ENCODE data around the gene LRRC56. TPM values are rescaled to one million over a fixed set of nuclear protein-coding genes. Genes with fewer than 3 reads are reported as not detected.
"Not testable (repeated sequence)": the region's sequence is repeated elsewhere in the genome, so short reads cannot be mapped to it uniquely, and the experiment has no call there.

Gene LRRC56
- total RNA-seq, 1 experiment from 2014 or later: 0.57 TPM

DNA sequence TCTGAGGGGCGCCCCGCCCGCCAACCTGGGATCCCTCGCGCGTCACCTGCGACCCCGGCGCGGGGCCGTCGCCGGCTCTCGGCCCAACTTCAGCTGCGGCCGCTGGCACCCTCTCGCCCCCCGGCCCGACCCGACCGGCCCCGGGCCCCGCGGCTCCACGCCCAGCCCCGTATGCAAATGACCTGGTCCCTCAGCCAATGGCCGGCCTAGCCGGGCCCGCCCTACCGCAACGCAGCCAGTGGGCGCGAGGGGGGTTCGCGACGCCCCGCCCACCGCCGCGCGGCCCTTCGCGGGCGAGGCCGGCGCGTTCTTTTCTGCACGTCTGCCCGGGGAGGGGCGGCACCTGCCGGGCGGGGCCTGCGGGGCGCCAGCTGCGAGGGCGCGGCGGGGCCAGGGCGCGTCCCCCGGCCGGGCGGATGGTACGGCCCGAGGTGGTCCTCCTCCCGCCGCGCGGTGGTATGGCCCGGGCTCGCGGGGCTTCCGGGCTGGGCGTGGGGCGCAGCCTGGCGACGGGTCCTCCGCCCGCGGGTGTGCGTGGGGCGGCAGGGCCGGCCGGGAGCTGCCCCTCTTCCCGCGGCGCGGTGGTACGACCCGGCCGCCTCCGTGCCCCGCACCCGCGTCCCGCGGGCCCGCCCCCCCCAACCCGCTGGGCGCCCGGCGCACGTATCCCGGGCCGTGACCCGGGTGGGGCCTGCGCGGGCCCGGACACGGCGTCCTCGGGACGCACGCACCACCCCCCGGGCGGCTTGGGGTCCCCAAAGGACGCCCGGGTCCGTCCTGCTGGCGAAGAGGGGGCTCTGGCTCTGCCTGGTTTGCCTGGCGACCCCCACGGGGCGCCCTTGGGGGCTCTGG lies 31.2 kb downstream of the LRRC56 start:
- DNase-seq (ENCODE audit: extremely low read depth, low read depth): peak; percentile 86

DNA sequence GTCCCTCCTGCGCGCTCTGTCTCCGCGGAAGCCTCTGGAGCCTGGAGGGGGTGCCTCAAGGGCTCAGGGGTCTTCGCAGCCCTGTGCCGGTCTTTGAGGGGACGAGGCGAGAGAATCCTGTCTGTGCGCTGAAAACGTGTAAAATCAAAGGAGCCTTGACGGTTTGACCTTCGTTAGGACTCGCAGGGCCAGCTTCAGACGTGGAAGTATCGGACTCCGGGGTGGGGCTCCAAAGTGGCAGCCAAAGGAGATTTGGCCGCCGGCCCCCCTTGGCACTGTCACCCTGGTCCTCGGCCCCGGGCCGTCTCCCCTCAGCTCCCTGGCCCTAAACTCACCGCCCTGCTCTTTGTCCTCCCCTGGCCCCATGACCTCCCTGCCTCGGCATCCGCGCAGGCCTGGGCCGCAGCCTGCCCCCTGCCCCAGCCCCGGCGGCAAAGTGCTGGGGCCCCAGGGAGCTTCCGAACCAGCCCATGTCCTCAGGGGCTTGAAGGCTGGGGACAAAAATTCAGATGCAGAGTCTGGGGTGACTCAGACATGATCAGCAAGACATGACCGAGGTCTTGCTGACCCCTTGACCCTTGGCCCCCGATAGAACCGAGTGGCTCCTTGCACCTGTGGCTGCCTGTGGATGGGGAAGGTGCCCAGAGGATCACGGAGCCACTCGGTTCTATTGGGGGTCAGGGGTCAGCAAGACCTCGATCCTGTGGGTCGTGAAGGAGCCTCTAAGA lies 32.0 kb downstream of the LRRC56 start:
- no peak for DNase-seq (ENCODE audit: extremely low read depth, low read depth)

DNA sequence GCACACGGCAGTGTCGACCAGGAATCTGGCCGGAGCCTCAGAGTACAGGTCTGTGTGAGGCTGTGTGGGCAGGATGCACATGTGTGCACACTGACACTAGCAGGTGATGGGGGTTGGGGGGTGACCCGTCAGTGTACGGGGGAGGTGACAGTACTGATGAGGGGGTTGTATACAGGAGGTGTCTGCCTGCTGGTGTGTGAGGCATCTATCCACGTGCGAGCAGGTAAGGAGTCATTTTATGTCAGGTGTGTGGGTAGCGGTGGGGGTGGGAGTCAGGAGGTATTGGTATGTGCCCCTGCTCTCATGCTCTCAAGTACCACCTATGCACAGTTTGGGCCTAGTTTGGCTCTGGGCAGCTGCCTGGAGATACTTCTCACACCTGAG lies 34.5 kb downstream of the LRRC56 start:
- no peak for DNase-seq (ENCODE audit: extremely low read depth, low read depth)

DNA sequence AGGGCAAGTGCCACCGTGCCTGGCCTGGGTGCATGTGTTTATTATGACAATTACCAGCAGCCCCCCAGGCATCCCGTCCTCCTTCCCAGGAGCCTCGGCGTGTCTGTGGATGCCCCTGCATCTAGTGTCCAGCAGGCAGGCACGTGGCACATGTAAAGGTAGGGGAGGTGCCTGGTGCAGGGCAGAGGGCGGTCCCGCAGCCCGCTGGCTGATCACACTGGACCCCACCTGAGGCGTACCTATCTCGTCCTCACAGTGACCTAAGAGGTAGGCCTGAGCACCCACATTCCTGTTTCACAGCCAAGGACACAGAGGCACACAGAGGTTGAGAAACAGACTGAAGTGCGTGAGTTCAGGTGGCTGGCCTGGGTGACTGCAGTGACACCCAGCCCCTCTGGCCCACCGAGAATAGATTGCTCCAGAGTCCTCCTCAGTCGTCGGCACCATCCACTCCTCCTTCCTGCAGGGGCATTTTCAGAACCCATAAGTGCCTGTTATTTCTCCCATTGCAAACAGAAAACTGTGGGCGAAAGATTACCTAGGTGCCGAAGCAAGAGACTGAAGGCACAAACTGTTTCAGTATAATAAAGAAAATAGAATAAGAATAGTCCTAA lies 35.9 kb downstream of the LRRC56 start:
- no peak for DNase-seq (ENCODE audit: extremely low read depth, low read depth)

GRCh38 chr11:574031-574570 lies 36.8 kb downstream of the LRRC56 start:
- not testable (repeated sequence) for DNase-seq (ENCODE audit: extremely low read depth, low read depth)

DNA sequence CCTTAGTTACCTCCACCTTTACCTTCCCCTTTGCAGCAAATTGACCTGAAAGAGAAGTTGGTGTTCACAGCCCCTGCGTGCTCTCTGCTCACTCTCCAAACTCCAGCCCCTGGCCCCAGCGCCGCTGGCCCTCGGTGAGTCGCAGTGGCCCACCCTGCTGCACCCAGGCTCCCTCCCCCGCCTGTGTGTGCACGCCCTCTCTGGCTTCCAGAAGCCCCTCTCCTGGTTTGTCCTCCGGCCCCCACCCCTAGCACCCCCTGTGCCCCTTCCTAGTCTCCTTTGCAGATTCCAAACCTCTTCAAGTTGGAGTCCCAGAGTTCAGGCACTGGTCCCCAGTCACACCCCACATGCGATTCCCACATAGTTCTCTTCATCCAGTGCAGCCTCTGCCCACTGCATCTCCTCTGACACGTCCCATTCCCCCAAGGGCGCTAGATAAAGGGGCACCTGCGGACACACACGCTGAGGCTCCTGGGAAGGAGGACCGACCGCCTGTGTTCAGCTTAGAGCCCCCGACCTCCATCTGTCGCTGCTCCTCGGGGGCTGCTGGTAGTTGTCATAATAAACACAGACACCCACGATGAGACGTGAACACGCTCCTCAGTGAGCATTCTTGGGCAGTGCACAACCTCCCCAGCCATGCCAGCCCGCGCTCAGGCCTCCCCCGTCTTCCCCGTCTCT lies 37.4 kb downstream of the LRRC56 start:
- no peak for DNase-seq (ENCODE audit: extremely low read depth, low read depth)

DNA sequence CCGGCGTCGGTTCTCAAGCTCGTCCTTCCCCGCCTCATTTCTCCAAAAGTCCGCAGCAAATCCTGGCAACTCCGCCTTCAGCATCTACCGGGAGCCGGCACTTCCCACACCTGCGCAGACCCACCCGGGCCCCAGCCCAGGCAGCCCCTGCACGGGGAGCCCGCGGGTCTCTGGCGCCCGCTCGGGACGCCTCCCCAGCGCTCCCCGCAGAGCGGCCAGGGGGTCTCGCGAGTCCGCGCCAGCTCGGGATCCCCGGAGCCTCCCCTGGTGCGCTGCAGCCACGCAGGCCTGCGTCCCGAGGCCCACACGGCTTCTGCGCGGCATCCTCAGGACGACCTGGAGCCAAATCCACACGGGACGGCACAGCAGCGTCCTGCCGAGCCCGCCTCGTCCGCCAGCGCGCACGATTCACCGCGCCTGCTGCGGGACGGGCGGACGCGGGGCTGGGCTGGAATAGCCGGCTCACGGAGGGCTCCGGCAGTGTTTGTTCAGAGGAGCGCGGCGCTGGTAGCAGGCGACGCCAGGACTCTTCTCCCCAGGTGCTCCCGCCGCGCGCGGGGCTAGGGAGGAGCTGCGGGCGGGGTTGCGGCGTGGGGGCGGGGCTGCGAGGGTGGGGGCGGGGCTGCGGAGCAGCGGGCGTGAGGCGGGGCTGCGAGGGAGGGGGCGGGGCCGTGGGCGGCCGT lies 38.1 kb downstream of the LRRC56 start:
- no peak for DNase-seq (ENCODE audit: extremely low read depth, low read depth)

GRCh38 chr11:575996-576768 lies 38.9 kb downstream of the LRRC56 start, which contains the start of gene PHRF1:
Gene PHRF1 (plus strand): TSS chr11:576470. CDS start chr11:581513, 5,043 bp downstream.
- DNase-seq (ENCODE audit: extremely low read depth, low read depth): peak; percentile 84

- DNase-seq (ENCODE audit: extremely low read depth, low read depth): no peak
Measured at GRCh38 chr11:576811-577610, 39.7 kb downstream of the LRRC56 start.

GRCh38 chr11:577611-577894 lies 40.2 kb downstream of the LRRC56 start:
- no peak for DNase-seq (ENCODE audit: extremely low read depth, low read depth)

DNA sequence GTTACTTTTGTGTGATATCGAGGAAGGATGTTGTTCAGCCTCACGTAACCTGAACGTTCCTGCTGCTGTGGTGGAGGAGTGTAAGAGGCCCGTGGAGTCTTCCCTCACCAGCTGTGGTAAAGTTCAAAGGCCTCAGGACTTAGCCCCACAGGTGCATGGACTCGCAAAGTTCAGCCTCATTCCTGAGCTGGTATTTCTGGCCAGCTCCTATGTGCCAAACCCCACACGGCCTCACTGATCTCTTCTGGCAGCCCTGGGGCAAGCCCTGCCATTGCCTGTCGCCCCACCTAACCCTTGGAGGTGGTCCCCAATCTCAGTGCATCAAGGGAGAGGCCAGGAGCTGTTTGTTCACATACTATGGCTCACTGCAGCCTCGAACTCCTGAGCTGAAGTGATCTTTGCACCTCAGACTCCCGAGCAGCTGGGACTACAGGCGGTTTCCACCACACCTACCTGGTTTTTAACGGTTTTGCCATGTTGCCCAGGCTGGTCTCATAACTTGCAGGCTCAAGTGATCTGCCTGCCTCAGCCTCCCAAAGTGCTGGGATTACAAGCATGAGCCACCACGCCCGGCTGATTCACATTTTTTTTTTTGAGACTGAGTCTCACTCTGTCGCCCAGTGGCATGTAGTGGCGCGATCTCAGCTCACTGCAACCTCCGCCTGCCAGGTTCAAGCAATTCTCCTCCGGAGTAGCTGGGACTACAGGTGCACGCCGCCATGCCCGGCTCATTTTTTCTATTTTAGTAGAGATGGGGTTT lies 41.1 kb downstream of the LRRC56 start:
- no peak for DNase-seq (ENCODE audit: extremely low read depth, low read depth)

DNA sequence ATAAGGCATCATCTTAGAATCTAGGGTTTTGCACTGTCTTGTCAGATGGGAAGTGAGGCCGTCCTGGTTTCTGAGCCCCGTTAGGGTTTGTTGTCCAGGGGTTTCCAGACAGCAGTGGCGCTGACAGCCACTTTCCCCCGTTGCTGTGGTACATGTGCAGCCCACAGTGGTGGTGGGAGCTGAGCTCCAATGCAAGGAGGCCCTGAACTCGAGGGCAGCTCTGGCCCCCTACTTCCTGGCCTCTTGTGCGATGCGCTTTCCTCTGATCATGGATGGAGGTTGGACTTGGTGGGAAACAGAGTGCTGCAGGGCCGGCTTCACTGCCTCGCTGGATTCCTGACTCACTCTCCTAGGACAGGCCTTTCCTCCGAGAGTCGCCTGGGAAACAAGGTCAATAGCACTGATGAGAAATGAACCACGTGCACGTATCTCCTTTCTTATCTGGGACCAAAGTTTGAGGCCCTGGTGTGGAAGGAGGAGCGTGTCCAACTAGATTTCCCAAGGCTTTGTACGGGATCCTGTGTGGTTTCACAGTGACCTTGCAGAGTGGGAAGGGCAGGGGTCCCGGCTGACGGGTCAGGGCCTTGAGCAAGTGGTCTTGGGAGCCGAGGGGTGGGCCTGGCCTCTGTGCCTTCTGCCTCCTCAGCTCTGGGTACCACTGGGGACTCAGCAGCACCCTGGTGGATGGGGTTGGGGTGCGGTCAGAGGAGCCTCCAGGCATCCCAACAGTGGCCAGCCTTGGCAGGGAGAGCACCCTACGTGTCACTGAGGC lies 42.7 kb downstream of the LRRC56 start:
- DNase-seq (ENCODE audit: extremely low read depth, low read depth): no peak

DNA sequence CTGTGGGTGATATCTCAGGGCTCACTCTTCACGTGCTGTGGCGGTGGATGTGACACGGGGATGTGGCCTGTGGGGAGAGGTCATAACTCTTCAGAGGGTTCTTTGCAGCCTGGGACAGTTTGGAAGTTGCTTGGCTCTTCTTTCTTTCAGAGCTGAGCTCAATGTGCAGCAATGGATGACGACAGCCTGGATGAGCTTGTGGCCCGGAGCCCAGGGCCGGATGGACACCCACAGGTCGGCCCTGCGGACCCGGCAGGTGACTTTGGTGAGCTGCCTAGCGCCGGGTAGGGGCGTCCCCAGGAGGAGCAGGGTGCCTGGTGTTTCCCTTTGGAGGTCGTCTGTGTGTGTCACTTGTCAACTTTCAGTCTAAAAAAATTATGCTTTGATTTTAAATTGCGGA lies 44.0 kb downstream of the LRRC56 start:
- no peak for DNase-seq (ENCODE audit: extremely low read depth, low read depth)

DNA sequence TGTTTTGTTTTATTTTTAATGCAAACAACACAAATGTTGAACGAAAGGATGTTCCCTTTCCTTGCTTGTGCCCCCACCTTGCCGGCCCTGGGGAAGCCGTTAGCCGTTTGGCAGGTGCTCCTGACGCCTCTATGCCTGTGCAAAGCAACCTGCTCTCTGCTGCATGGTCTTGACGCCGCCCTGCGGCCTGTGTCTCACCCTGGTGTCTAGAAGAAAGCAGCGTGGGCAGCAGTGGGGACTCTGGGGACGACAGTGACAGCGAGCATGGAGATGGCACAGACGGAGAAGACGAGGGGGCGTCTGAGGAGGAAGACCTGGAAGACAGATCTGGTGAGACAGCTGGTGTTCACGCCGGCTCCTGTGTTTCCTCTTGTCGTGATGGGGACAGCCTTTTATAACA lies 44.4 kb downstream of the LRRC56 start:
- DNase-seq (ENCODE audit: extremely low read depth, low read depth): no peak

- DNase-seq (ENCODE audit: extremely low read depth, low read depth): no peak
Measured at GRCh38 chr11:584287-584686, 47.0 kb downstream of the LRRC56 start.

DNA sequence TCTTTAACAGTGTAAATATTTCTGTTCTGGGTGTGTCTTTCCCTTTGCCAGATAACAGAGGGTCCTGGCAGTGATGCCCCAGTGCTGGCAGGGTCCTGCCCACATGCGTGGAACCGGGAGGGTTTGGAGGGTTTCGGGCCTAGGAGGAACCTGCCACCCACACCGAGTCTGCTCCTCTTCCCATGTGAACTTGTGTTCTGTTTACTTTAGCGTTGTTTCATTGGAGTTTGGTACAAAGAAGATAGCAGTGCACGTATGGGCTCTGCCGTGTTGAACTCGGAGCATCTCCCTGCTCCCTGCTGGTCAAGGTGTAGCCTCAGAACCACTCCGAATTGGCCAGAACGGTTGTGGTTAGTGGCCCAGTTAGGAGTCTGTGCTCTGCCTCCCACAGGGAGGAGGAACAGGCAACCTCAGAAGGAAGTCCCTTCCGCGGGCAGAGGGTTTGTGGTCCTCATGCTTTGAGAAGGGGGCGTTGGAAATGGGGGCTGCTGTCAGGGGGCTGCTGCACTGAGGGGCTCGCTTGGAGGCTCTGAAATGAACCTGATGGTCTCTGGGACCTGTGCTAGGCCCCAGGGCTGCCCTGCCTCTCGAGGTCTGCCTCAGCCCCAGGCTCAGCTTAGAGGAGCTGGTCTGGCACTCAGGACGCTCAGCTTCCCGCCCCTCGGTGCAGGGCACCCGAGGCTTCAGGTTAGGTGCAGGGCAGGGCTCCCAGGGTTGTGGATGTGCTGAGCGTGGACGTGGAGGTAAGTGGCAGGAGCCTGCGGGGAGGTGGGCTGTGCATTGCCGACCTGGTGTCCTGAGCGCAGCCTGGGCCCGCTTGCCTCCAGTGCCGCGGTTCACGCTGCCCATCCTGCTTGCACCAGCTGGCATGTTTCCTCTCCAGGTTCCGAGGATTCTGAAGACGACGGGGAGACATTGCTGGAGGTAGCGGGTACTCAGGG lies 49.3 kb downstream of the LRRC56 start:
- no peak for DNase-seq (ENCODE audit: extremely low read depth, low read depth)

Data from NCI-H460 (cell line).